GM10847 (cell line): Measurements from ENCODE around the gene EML2.

Experiments
- POLR2A ChIP-seq: IDR thresholded peaks from 2 replicates; pipeline ENCODE4 v1.6.1; 2011; ENCODE audit not compliant: insufficient read length; ENCODE audit errors: extremely low read depth

Gene EML2

DNA sequence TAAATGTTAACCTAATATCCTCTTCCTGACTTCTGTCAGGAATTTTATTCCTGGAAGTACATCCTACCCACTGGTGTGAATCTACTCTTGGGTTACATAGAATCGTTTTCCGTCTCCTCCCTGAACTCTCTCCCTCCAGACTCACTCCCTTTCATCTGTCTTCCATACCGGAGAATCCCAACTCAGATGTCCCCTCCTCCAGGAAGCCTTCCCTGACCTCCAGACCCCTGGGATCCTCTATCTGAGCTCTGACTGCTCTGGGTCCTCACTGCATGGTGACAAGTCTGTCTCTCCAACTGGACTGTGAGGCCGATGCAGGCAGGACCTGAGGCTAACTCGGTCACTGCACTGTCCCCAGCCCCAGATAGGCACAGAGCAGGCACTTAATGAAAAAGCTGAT is 79.2 kb downstream of the EML2 start:
- no peak for TF ChIP-seq POLR2A
